Right atrium auricular region (tissue), 2 donors: Measurements from ENCODE around the gene UBXN11. TPM values are rescaled to one million over a fixed set of nuclear protein-coding genes. Genes with fewer than 3 reads are reported as not detected.

Source experiments
- DNase-seq: peaks from one replicate; pipeline ENCODE4 v3.0.0-alpha.2; 2019; ENCODE audit warnings: low spot score
- H3K27ac ChIP-seq, 2 donors: fragments of 200-600 bp; sonication (generic); 1 replicate in 1 of 2; 2 replicates in 1 of 2; pipeline ENCODE4 v1.5.1; 2016 to 2019
- H3K27me3 ChIP-seq, 2 donors: fragments of 200-600 bp; sonication (generic); one replicate each; pipeline versions ENCODE4 v1.5.1 to v1.6.0; 2017 to 2019
- H3K36me3 ChIP-seq: fragments of 200-600 bp; sonication (generic); one replicate; pipeline ENCODE4 v1.5.1; 2016
- H3K4me1 ChIP-seq, 2 donors: fragments of 200-600 bp; sonication (generic); one replicate each; pipeline versions ENCODE4 v1.5.1 to v1.6.0; 2017 to 2019
- H3K4me3 ChIP-seq, 2 donors: fragments of 200-600 bp; sonication (generic); 1 replicate in 1 of 2; 2 replicates in 1 of 2; pipeline ENCODE4 v1.5.1; 2017 to 2019; ENCODE audit warnings: mild to moderate bottlenecking in 1 of 2, moderate library complexity in 1 of 2
- H3K9me3 ChIP-seq, 2 donors: fragments of 200-600 bp; sonication (generic); one replicate each; pipeline ENCODE4 v1.5.1; 2019
- total RNA-seq, 2 donors: library from RNA; depleted of rRNA; stranded (reverse); fragments of >200 nt; gene quantifications; one replicate each; pipeline ENCODE4 v1.1.0, GENCODE V29; 2016
- TF ChIP-seq, protein P1 (sequence below), 2 donors: fragments of 200-600 bp; sonication (generic); IDR thresholded peaks; one replicate each; pipeline ENCODE4 v1.5.1; 2019; ENCODE audit warnings: antibody characterized with exemption in 2 of 2

The UBXN11 gene
- total RNA-seq, 2 donors from 2014 or later, result 4.5 to 7.4 TPM

DNA sequence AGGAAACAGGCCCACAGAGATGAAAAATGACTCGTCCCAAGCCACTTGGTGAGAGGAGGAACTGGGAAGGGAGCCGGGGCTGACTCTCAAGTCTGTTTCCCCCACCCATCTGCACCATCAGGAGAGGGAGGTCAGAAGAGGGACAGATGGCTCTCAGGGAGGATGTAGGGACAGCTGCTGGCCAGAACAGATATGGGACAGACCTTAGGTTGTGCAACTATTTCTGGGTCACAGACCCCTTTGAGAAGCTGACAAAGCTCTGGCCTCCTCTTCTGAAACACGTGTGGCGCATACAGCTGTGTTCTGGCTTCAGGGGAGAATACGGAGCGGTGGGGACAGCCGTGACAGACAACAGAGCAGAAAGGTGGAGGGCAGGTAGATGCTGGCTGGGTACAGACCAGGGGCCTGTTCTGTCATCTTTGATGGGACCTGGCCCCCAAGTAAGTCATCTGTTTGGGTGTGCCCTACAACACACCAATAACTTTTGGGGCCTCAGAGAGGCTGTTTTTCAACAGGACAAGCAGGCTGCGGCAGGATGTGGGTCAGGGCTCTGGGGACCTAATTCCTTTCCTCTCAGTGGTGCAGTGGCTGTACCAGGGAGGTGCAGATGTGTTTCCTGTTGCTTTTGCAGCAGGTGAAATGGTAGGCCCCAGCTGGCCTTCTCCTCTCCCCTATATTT is 19.3 kb downstream of the UBXN11 start:
- peaks cover 0 to 65% of the 10 kb centered on the region in 2 donors for H3K4me1 ChIP-seq
- no peaks in the 10 kb centered on the region for H3K36me3 ChIP-seq
- no peak for DNase-seq
- TF ChIP-seq, protein P1, sequence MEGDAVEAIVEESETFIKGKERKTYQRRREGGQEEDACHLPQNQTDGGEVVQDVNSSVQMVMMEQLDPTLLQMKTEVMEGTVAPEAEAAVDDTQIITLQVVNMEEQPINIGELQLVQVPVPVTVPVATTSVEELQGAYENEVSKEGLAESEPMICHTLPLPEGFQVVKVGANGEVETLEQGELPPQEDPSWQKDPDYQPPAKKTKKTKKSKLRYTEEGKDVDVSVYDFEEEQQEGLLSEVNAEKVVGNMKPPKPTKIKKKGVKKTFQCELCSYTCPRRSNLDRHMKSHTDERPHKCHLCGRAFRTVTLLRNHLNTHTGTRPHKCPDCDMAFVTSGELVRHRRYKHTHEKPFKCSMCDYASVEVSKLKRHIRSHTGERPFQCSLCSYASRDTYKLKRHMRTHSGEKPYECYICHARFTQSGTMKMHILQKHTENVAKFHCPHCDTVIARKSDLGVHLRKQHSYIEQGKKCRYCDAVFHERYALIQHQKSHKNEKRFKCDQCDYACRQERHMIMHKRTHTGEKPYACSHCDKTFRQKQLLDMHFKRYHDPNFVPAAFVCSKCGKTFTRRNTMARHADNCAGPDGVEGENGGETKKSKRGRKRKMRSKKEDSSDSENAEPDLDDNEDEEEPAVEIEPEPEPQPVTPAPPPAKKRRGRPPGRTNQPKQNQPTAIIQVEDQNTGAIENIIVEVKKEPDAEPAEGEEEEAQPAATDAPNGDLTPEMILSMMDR (IDR thresholded peaks at IDR 0.05), result no peak
- H3K27ac ChIP-seq, result peak overlapping the region; percentile 39 to 53
- no peaks in the 10 kb centered on the region for H3K9me3 ChIP-seq
- no peaks in the 10 kb centered on the region for H3K27me3 ChIP-seq
- H3K4me3 ChIP-seq, result no peak overlapping the region

DNA sequence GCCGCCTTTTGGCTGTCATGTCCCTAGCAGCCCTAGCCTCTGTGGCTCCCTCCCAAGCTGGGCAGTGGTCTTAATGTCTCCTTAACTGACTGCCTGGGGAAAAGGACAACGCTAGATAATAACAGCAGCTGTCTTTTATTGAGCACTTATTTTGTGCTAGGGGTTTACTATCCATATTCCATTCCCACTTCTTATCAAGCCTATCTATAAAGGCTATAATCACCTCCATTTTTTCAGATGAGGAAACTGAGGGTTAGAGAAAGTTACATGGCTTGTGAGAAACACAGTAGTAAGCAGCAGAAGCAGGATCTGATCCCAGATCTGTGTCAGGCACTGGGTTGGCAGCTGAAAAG is 20.4 kb downstream of the UBXN11 start:
- Histone ChIP-seq H3K36me3 (no peaks in the 10 kb centered on the region), H3K4me1 (peaks cover 0 to 75% of the 10 kb centered on the region in 2 donors), H3K4me3 (no peak overlapping the region), H3K27me3 (no peaks in the 10 kb centered on the region), H3K9me3 (no peaks in the 10 kb centered on the region), H3K27ac (peak overlapping the region; percentile 39 to 53)
- no peak for DNase-seq
- TF ChIP-seq, protein P1 (IDR thresholded peaks at IDR 0.05), result no peak

DNA sequence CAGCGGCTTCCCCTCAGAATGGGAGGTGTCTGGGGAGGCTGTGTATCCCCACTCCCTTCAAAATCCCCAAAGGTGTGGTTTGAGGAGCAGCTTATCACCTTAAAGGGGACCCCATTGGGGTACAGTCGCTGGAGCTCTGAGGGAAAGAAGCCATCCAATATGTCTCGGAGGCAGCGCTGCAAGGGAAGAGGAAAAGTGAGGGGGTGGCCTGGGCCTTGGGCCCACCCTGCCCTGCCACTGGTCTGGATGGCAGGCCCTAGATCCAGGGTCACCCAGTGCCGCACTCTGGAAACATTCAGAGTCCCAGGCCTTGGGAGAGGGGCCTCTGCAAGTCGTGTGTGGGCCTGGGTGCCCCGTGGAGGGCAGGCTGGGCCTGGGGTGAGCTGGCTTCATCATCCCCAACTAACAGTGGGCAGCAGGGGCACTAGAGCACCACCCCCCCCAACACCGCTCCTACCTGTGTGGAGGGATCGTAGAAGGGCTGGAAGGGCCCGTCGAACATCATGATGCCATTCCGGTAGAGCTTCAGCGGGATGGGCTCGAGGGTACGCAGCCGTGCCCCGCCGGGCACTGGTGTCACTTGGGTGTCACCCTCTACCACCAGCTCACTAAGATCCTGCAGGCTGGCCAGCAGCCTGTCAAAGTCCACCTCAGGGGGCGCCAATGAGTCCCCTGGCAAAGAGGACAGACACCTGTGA is 20.9 kb downstream of the UBXN11 start:
- H3K9me3 ChIP-seq, result no peaks in the 10 kb centered on the region
- H3K4me1 ChIP-seq, result peaks cover 0 to 76% of the 10 kb centered on the region in 2 donors
- TF ChIP-seq, protein P1 (IDR thresholded peaks at IDR 0.05), result peak in 1 of 2 donors; percentile 34
- H3K36me3 ChIP-seq, result no peaks in the 10 kb centered on the region
- DNase-seq, result no peak
- peak overlapping the region; percentile 68 to 80 for H3K27ac ChIP-seq
- no peaks in the 10 kb centered on the region for H3K27me3 ChIP-seq
- H3K4me3 ChIP-seq, result no peak overlapping the region

DNA sequence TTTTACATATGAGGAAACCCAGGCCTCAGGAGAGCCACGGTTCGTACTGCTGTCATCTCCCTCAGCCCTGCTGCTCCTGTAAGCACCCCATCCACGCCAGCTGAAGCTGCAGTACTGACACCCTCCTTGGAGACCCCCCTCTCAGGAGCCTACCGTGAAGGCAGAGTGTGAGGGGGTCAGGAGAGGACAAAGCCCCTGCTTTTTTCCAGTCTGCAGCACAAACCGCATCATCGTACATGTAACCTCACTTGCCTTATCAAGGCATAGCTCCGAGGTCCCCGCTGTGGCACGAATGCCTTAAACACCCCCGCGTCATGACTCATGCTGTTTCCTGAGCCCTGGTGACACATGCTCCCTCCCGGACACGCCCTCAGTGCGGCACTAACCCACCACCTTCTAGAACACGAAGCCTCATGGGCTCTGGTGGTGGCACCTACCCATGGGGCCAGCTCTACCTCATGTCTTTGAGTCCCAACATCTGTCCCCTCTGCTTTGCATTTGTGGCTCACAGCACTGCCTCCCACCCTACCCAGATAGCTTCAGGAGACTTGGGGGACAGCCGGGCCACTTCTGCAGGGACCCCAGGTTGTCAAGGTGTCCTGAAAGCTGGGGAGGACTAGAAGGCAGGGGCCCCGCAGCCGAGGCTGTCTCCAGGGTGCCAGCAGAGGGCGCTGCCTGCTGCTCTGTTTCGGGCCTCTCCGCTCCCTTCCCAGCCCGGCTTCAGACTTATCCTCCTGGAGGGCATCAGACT is 21.7 kb downstream of the UBXN11 start:
- TF ChIP-seq, protein P1 (IDR thresholded peaks at IDR 0.05), result peak; percentile 34 to 74
- Histone ChIP-seq H3K4me3 (no peak overlapping the region), H3K27me3 (no peaks in the 10 kb centered on the region), H3K9me3 (no peaks in the 10 kb centered on the region), H3K4me1 (peaks cover 0 to 80% of the 10 kb centered on the region in 2 donors), H3K36me3 (no peaks in the 10 kb centered on the region), H3K27ac (peak overlapping the region; percentile 68 to 80)
- peak; percentile 95 for DNase-seq

DNA sequence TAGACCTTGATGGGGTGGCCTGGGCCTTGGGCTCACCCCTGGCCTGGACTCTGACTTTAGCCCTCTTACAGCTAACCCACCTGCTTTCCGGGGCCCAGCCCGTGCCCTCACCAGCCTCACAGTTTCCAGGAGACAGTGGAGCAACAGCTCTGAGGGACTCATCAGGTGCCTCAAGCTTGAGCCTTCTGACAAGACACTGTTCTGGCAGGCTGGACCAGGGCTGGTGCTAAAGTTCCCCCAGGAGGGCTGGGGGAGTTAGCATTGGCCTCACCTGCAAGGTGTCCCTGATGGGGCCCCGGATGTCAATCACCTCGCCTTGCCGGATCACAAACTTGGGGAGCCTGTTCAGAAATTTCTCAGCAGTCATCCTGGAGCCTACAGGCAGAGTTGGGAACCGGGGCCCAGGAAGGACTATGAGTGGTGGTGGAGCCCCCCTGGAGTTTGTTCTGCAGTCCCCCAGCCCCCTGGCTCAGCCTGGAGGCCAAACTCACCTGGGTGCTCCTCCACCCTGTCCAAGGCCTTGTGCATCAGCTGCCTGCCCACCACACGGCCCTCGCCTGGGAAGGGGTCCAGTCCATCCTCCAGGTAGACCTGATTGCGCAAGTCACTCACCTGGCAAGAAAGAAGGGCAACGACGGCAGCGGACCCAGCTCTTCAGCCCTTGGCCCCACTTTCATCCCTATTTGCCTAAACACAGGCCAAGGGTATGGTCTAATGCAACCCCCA is 22.4 kb downstream of the UBXN11 start:
- Histone ChIP-seq H3K9me3 (no peaks in the 10 kb centered on the region), H3K4me1 (peaks cover 0 to 79% of the 10 kb centered on the region in 2 donors), H3K27ac (peak overlapping the region; percentile 68 to 80), H3K27me3 (no peaks in the 10 kb centered on the region), H3K4me3 (no peak overlapping the region), H3K36me3 (no peaks in the 10 kb centered on the region)
- TF ChIP-seq, protein P1 (IDR thresholded peaks at IDR 0.05), result no peak
- no peak for DNase-seq
